MM.1S (cell line): Measurements from ENCODE around the gene HAPLN2.
A peak's percentile ranks its signal among the peaks of the same experiment; 100 is the strongest.

ENCODE experiments used
- EZH2phosphoT487 ChIP-seq: fragments of 300-600 bp; sonication (generic); IDR thresholded peaks from 2 replicates; pipeline ENCODE4 v1.6.1; 2018; ENCODE audit warnings: antibody characterized with exemption, low read length
- TF ChIP-seq, protein P1 (sequence below): fragments of 300-600 bp; sonication (generic); IDR thresholded peaks from 2 replicates; pipeline ENCODE4 v1.5.1; 2016; ENCODE audit warnings: antibody characterized with exemption, low read length, mixed read lengths

DNA sequence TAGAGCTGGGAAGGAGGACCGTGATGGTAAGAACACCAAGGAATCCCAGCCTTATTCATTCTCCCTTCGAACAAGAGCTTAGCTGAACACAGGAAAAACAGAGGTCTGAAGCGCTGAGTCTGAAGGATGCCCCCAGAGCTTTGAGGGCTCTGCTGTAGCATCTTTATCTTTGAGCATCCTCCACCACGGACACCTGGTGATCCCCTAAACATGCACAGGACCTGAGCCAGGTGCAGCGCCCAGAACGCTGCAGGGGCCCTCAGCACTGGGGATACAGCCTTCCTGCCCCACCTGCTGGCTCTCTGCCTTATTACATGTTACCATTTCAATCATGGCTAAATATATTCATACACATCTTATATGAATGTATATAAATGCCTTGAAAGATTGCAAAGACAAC is 10.2 kb upstream of the HAPLN2 start:
- TF ChIP-seq, protein P1, sequence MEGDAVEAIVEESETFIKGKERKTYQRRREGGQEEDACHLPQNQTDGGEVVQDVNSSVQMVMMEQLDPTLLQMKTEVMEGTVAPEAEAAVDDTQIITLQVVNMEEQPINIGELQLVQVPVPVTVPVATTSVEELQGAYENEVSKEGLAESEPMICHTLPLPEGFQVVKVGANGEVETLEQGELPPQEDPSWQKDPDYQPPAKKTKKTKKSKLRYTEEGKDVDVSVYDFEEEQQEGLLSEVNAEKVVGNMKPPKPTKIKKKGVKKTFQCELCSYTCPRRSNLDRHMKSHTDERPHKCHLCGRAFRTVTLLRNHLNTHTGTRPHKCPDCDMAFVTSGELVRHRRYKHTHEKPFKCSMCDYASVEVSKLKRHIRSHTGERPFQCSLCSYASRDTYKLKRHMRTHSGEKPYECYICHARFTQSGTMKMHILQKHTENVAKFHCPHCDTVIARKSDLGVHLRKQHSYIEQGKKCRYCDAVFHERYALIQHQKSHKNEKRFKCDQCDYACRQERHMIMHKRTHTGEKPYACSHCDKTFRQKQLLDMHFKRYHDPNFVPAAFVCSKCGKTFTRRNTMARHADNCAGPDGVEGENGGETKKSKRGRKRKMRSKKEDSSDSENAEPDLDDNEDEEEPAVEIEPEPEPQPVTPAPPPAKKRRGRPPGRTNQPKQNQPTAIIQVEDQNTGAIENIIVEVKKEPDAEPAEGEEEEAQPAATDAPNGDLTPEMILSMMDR, result peak; percentile 88
- TF ChIP-seq EZH2phosphoT487, result no peak
